Coronary artery (tissue), 2 donors: ENCODE results near the gene MREG.
A peak's percentile ranks its signal among the peaks of the same experiment; 100 is the strongest.

ENCODE experiments used
- DNase-seq: peaks from one replicate; pipeline ENCODE4 v3.0.0-alpha.2; 2017; ENCODE audit warnings: low spot score
- H3K27ac ChIP-seq, 2 donors: fragments of 200-600 bp; sonication (generic); one replicate each; pipeline ENCODE4 v1.5.1; 2016 to 2019
- H3K4me3 ChIP-seq: fragments of 200-600 bp; sonication (generic); 2 replicates; pipeline ENCODE4 v1.5.1; 2016; ENCODE audit warnings: mild to moderate bottlenecking, moderate library complexity
- CTCF ChIP-seq: fragments of 200-600 bp; sonication (generic); IDR thresholded peaks from one replicate; pipeline ENCODE4 v1.5.1; 2019; ENCODE audit warnings: antibody characterized with exemption

Gene MREG

GRCh38 chr2:216034065-216034464 lies 20.7 kb upstream of the MREG start:
- peak; percentile 73 for TF ChIP-seq CTCF
- DNase-seq = no peak
- Histone ChIP-seq H3K27ac (no peak overlapping the region), H3K4me3 (no peak overlapping the region)

- no peak overlapping the region for H3K27ac ChIP-seq
- DNase-seq = no peak
- TF ChIP-seq CTCF = no peak
- no peak overlapping the region for H3K4me3 ChIP-seq
Observed at GRCh38 chr2:216033403-216033802, 20.1 kb upstream of the MREG start.

- Histone ChIP-seq H3K27ac (no peak overlapping the region), H3K4me3 (no peak overlapping the region)
- no peak for TF ChIP-seq CTCF
- DNase-seq = no peak
Observed at GRCh38 chr2:216031960-216032689, 18.8 kb upstream of the MREG start.

GRCh38 chr2:216030216-216030615 lies 16.9 kb upstream of the MREG start:
- DNase-seq = no peak
- no peak for TF ChIP-seq CTCF
- no peak overlapping the region for H3K4me3 ChIP-seq
- no peak overlapping the region for H3K27ac ChIP-seq

GRCh38 chr2:216029416-216030129 lies 16.2 kb upstream of the MREG start:
- Histone ChIP-seq H3K4me3 (no peak overlapping the region), H3K27ac (no peak overlapping the region)
- DNase-seq = no peak
- TF ChIP-seq CTCF = no peak

- TF ChIP-seq CTCF = no peak
- no peak for DNase-seq
- H3K27ac ChIP-seq = no peak overlapping the region
- H3K4me3 ChIP-seq = no peak overlapping the region
Observed at GRCh38 chr2:216024779-216025336, 11.5 kb upstream of the MREG start.
